B cell (primary cell): Measurements from ENCODE around the gene TRERF1. TPM values are rescaled to one million over a fixed set of nuclear protein-coding genes. Genes with fewer than 3 reads are reported as not detected.

Experiments
- ATAC-seq: fragments of 200-7000 bp; cut with Tn5 transposase; one replicate; pipeline ENCODE4 v1.10.0; 2021; ENCODE audit warnings: low read depth, mild to moderate bottlenecking, moderate number of reproducible peaks, moderate library complexity
- CTCF ChIA-PET: fragments of 350-600 bp; sonication (Branson Sonifier 250); formaldehyde crosslinking; loops from one replicate; lab custom pipeline; 2021; ENCODE audit warnings: antibody characterized with exemption, inconsistent platforms; lab: Charles Lee
- POLR2A ChIA-PET: fragments of 350-600 bp; sonication (Branson Sonifier 250); formaldehyde crosslinking; loops from one replicate; lab custom pipeline; 2021; ENCODE audit warnings: antibody characterized with exemption; lab: Charles Lee
- DNase-seq: peaks from one replicate; pipeline ENCODE4 v3.0.0; 2013
- H2AFZ ChIP-seq: 2 replicates; pipeline ENCODE4 v1.6.1; 2012; ENCODE audit warnings: mild to moderate bottlenecking, low read depth, low read length; ENCODE audit not compliant: insufficient read depth, poor library complexity, severe bottlenecking
- H3K27ac ChIP-seq, 2 donors: 1 replicate in 1 of 2; 2 replicates in 1 of 2; pipeline ENCODE4 v1.5.1; 2012 to 2013; ENCODE audit warnings: low read length in 2 of 2, mild to moderate bottlenecking in 2 of 2, moderate library complexity in 1 of 2
- H3K27me3 ChIP-seq, 4 experiments: fragments of 200-600 bp in 1 of 4; sonication (generic) in 1 of 4; replicated peaks in 1 of 4; 1 replicate in 2 of 4; 2 replicates in 2 of 4; pipeline versions ENCODE4 v1.6.1 to v1.7.0; 2013 to 2016; ENCODE audit warnings: low read length in 3 of 4, mild to moderate bottlenecking in 2 of 4, mixed read lengths in 1 of 4, moderate library complexity in 1 of 4; ENCODE audit not compliant: insufficient read depth in 4 of 4, control insufficient read depth in 3 of 4; ENCODE audit errors: control extremely low read depth in 1 of 4
- H3K36me3 ChIP-seq, 2 experiments: replicated peaks in 1 of 2; 1 replicate in 1 of 2; 2 replicates in 1 of 2; pipeline versions ENCODE4 v1.6.1 to v1.7.1; 2013; ENCODE audit warnings: low read length in 1 of 2; ENCODE audit not compliant: insufficient read depth in 2 of 2, control insufficient read depth in 1 of 2; ENCODE audit errors: control extremely low read depth in 1 of 2, extremely low read depth in 1 of 2
- H3K4me1 ChIP-seq, 2 donors: fragments of 200-600 bp in 1 of 2; sonication (generic) in 1 of 2; 1 replicate in 1 of 2; 2 replicates in 1 of 2; pipeline versions ENCODE4 v1.5.1 to v1.6.1; 2013 to 2017; ENCODE audit warnings: low read length in 2 of 2; ENCODE audit not compliant: control insufficient read depth in 2 of 2, insufficient read depth in 2 of 2
- H3K4me2 ChIP-seq: replicated peaks from 2 replicates; pipeline ENCODE3; 2012; ENCODE audit warnings: mild to moderate bottlenecking, low read depth, low read length; ENCODE audit not compliant: poor library complexity, severe bottlenecking
- H3K4me3 ChIP-seq, 5 experiments: fragments of 200-600 bp in 1 of 5; sonication (generic) in 1 of 5; 1 replicate in 3 of 5; 2 replicates in 2 of 5; pipeline versions ENCODE4 v1.5.1 to v1.7.0; 2011 to 2016; ENCODE audit warnings: low read length in 4 of 5, mild to moderate bottlenecking in 4 of 5, low read depth in 2 of 5, control low read depth in 1 of 5, moderate library complexity in 1 of 5; ENCODE audit not compliant: insufficient read depth in 1 of 5; ENCODE audit errors: control extremely low read depth in 1 of 5, extremely low read depth in 1 of 5
- H3K79me2 ChIP-seq: fragments of 200-600 bp; sonication (generic); one replicate; pipeline ENCODE4 v1.6.0; 2016; ENCODE audit warnings: low read length; ENCODE audit not compliant: control insufficient read depth, insufficient read depth
- H3K9ac ChIP-seq: fragments of 200-600 bp; sonication (generic); 2 replicates; pipeline ENCODE4 v1.6.1; 2017; ENCODE audit warnings: mild to moderate bottlenecking, low read length, moderate library complexity
- H3K9me3 ChIP-seq, 3 donors: one replicate each; pipeline versions ENCODE4 v1.6.1 to v1.7.1; 2013; ENCODE audit warnings: low read length in 2 of 3; ENCODE audit not compliant: control insufficient read depth in 2 of 3, insufficient read depth in 1 of 3; ENCODE audit errors: control extremely low read depth in 1 of 3
- H4K20me1 ChIP-seq: 2 replicates; pipeline ENCODE4 v1.6.0; 2012; ENCODE audit warnings: mild to moderate bottlenecking, low read length; ENCODE audit not compliant: insufficient read depth, control insufficient read depth, poor library complexity, severe bottlenecking
- H3K27ac Mint-ChIP-seq: one replicate; pipeline ENCODE4 v1.8.0; 2021; ENCODE audit warnings: mixed read lengths
- H3K27me3 Mint-ChIP-seq: one replicate; pipeline ENCODE4 v1.8.0; 2021; ENCODE audit warnings: mixed read lengths
- H3K4me1 Mint-ChIP-seq: one replicate; pipeline ENCODE4 v1.8.0; 2021; ENCODE audit warnings: mixed read lengths
- H3K4me3 Mint-ChIP-seq: one replicate; pipeline ENCODE4 v1.8.0; 2021; ENCODE audit warnings: mixed read lengths
- H3K9me3 Mint-ChIP-seq: one replicate; pipeline ENCODE4 v1.8.0; 2022; ENCODE audit warnings: mixed read lengths; ENCODE audit not compliant: insufficient read depth
- CTCF ChIP-seq: fragments of 200-600 bp; IDR thresholded peaks from one replicate; pipeline ENCODE4 v1.8.0; 2022; ENCODE audit warnings: antibody characterized with exemption, mild to moderate bottlenecking
- EZH2 ChIP-seq: IDR thresholded peaks from 2 replicates; pipeline ENCODE4 v1.6.1; 2012; ENCODE audit warnings: borderline replicate concordance, low read depth, mild to moderate bottlenecking, moderate library complexity, low read length; ENCODE audit not compliant: insufficient read depth, poor library complexity, severe bottlenecking
- whole genome bisulfite sequencing: methylation state at CpG from one replicate; pipeline ENCODE4 v1.1.5; 2013; ENCODE audit warnings: missing lambda C conversion rate; ENCODE audit not compliant: insufficient coverage; 5-methylcytosine and 5-hydroxymethylcytosine counted together
- intact Hi-C: fragments of 100-400 bp; cut with micrococcal nuclease; formaldehyde crosslinking; loops from one replicate; pipeline ENCODE4 v1.10.0; 2022
- polyA plus RNA-seq: library from polyadenylated mRNA; depleted of rRNA; stranded (reverse); fragments of >200 nt; gene quantifications from 2 replicates; pipeline ENCODE4 v1.2.3, GENCODE V29; 2012
- total RNA-seq, 2 donors: library from RNA; stranded (reverse); fragments of 120-200 nt in 1 of 2; gene quantifications; 1 replicate in 1 of 2; 2 replicates in 1 of 2; pipeline versions ENCODE4 v1.2.3 to v1.2.4, GENCODE V29; 2013 to 2022

The TRERF1 gene
- total and polyA plus RNA-seq, 2 donors (not counting 1 experiment from before 2014, with no cell fraction given): 3.5 to 6.7 TPM

- Histone ChIP-seq H3K4me3 (no peak overlapping the region), H2AFZ (no peak overlapping the region), H3K9me3 (no peaks in the 10 kb centered on the region), H3K4me1 (peaks cover 4 to 30% of the 10 kb centered on the region in 2 donors), H3K4me2 (no peak overlapping the region), H4K20me1 (no peaks in the 10 kb centered on the region), H3K79me2 (no peaks in the 10 kb centered on the region), H3K27me3 (no peaks in the 10 kb centered on the region), H3K27ac (no peak overlapping the region), H3K9ac (no peak overlapping the region), H3K36me3 (no peaks in the 10 kb centered on the region)
- TF ChIP-seq CTCF (no peak), EZH2 (no peak)
- H3K27me3 Mint-ChIP-seq: no peaks in the 10 kb centered on the region
- DNase-seq (no peak), ATAC-seq (no peak)
- peaks cover 22% of the 10 kb centered on the region for H3K4me1 Mint-ChIP-seq
- no peaks in the 10 kb centered on the region for H3K9me3 Mint-ChIP-seq
- H3K27ac Mint-ChIP-seq: no peak overlapping the region
- 14% methylated on average over 1 of the region's 4 CpGs for WGBS
- H3K4me3 Mint-ChIP-seq: peak overlapping the region; percentile 1
- intact Hi-C loops: no loop called here
- CTCF ChIA-PET: no interaction called here
- POLR2A ChIA-PET: interaction anchor here (0.7 kb wide), 1 partner anchor 15 kb away, joined by 3 read pairs; no protein-coding TSS in a partner anchor
Measured at GRCh38 chr6:42387336-42387735, 64.4 kb downstream of the TRERF1 start.

GRCh38 chr6:42385339-42385738 is 66.4 kb downstream of the TRERF1 start:
- no peak overlapping the region for H2AFZ ChIP-seq
- POLR2A ChIA-PET: no interaction called here
- peaks cover 4 to 24% of the 10 kb centered on the region in 2 donors for H3K4me1 ChIP-seq
- no peak overlapping the region for H3K27ac Mint-ChIP-seq
- H3K4me2 ChIP-seq: no peak overlapping the region
- H4K20me1 ChIP-seq: no peaks in the 10 kb centered on the region
- H3K4me3 ChIP-seq: no peak overlapping the region
- ATAC-seq: no peak
- H3K27me3 ChIP-seq: no peaks in the 10 kb centered on the region
- no peaks in the 10 kb centered on the region for H3K27me3 Mint-ChIP-seq
- H3K9ac ChIP-seq: no peak overlapping the region
- TF ChIP-seq CTCF: no peak
- TF ChIP-seq EZH2: no peak
- peaks cover 28% of the 10 kb centered on the region for H3K4me1 Mint-ChIP-seq
- intact Hi-C loops: no loop called here
- H3K36me3 ChIP-seq: no peaks in the 10 kb centered on the region
- H3K9me3 ChIP-seq: no peaks in the 10 kb centered on the region
- WGBS: 98% methylated on average over 4 of the region's 5 CpGs
- no peak overlapping the region for H3K27ac ChIP-seq
- CTCF ChIA-PET: no interaction called here
- H3K9me3 Mint-ChIP-seq: no peaks in the 10 kb centered on the region
- H3K79me2 ChIP-seq: no peaks in the 10 kb centered on the region
- no peak overlapping the region for H3K4me3 Mint-ChIP-seq
- DNase-seq: no peak
